IPS DF 6.9 (cell line): Measurements from ENCODE around the gene TNFSF13.
"Not testable (repeated sequence)": the region's sequence is repeated elsewhere in the genome, so short reads cannot be mapped to it uniquely, and the experiment has no call there.

ENCODE experiments used
- DNase-seq: peaks from one replicate; pipeline ENCODE4 v3.0.0-alpha.2; 2013; ENCODE audit warnings: low read depth, low spot score
- H3K27ac ChIP-seq: one replicate; pipeline ENCODE4 v1.5.1; 2013; ENCODE audit warnings: low read length, control low read depth
- H3K27me3 ChIP-seq: 2 replicates; pipeline ENCODE4 v1.6.1; 2013; ENCODE audit warnings: mild to moderate bottlenecking, low read length; ENCODE audit not compliant: control insufficient read depth, insufficient read depth
- H3K36me3 ChIP-seq: 2 replicates; pipeline ENCODE4 v1.6.1; 2013; ENCODE audit warnings: low read length; ENCODE audit not compliant: control insufficient read depth, insufficient read depth
- H3K4me1 ChIP-seq: 2 replicates; pipeline ENCODE4 v1.6.1; 2013; ENCODE audit warnings: low read length; ENCODE audit not compliant: control insufficient read depth, insufficient read depth
- H3K4me3 ChIP-seq: 2 replicates; pipeline ENCODE4 v1.5.1; 2013; ENCODE audit warnings: mild to moderate bottlenecking, low read length
- H3K9me3 ChIP-seq: 2 replicates; pipeline ENCODE4 v1.6.1; 2013; ENCODE audit warnings: low read length, inconsistent platforms; ENCODE audit not compliant: control insufficient read depth, insufficient read depth
- WGBS: extraction: QIAGEN DNeasy Blood & Tissue Kit; methylation state at CpG from one replicate; pipeline ENCODE4 v1.1.7; 2013; ENCODE audit warnings: mixed read lengths, missing lambda C conversion rate; ENCODE audit not compliant: insufficient read length, insufficient coverage; 5-methylcytosine and 5-hydroxymethylcytosine counted together

Gene TNFSF13

DNA sequence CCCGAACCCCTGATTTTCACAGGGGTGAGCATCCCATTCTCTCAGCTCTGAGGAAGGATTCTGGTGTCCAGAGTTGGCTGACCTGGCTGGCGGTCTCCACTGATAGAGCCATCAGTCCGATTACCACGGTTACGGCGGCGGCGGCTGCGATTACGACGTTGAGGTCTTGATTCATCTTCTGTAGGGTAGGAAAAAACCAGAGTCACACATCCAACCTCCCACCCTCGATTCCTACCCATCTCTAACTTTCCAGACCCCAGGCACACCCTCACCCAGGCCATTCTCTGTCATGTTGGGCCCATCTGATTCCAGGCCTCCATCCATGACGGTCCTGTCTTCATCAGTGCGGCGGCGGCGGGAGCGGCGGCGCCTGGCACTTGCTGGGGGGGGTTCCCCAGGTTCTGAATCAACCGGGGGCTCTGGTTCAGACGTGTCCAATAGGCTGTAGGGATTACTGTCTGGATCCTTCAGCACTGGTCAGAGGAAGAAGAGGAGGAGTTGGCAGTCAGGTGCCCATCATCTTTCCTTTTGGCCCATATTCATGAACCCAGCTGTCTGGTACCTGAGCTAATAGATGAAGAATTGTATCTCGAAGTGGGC, 34.0 kb downstream of the TNFSF13 start:
- Histone ChIP-seq H3K27ac (no peak overlapping the region), H3K9me3 (no peaks in the 10 kb centered on the region), H3K27me3 (no peaks in the 10 kb centered on the region), H3K4me1 (peaks cover 5% of the 10 kb centered on the region; the same call in 1 of the 2 replicates), H3K4me3 (no peak overlapping the region), H3K36me3 (peaks cover 14% of the 10 kb centered on the region; the same call in 1 of the 2 replicates)
- no peak for DNase-seq
- no CpG with 5 or more reads among the region's 23 CpGs for WGBS

DNA sequence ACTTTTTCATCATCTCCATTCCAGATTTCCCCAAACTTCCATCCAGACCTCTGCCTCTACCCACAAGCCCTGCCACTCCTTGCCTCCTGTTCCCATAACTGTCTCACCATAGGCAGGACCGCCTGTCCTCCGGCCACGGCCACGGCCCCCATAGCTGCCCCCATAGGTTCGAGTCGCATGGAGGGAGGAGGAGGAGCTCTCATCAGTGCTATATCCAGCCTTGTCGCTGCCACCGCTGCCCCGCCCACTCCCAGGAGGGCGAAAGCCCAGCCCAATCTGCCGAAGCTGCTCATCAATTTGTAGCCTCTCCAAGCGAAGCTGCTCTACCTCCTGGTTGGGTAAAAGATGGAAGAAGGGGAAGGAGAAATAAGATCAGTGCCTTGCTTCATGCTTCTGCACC, 34.7 kb downstream of the TNFSF13 start:
- Histone ChIP-seq H3K27me3 (no peaks in the 10 kb centered on the region), H3K4me3 (no peak overlapping the region), H3K27ac (no peak overlapping the region), H3K4me1 (peaks cover 4% of the 10 kb centered on the region; the same call in 1 of the 2 replicates), H3K36me3 (peaks cover 14% of the 10 kb centered on the region; the same call in 1 of the 2 replicates), H3K9me3 (no peaks in the 10 kb centered on the region)
- no CpG with 5 or more reads among the region's 12 CpGs for WGBS
- no peak for DNase-seq

DNA sequence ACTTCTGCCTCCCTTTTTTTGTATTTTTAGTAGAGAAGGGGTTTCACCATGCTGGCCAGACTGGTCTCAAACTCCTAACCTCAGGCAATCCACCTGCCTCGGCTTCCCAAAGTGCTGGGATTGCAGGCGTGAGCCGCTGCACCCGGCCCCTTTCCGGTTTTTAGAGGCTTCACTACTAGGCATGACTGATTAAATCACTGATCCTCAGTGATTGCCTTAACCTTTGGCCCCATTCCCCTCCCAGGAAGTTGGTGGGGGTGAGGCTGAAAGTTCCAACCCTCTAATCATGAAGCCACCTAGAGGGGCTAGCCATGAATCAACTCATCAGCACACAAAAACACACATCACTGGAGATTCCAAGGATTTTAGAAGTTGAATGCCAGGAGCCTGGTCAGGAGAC, 39.0 kb downstream of the TNFSF13 start:
- not testable (repeated sequence) for H3K27me3 ChIP-seq, H3K4me3 ChIP-seq, H3K27ac ChIP-seq, H3K36me3 ChIP-seq, H3K4me1 ChIP-seq, H3K9me3 ChIP-seq, DNase-seq
- no CpG with 5 or more reads among the region's 5 CpGs for WGBS

DNA sequence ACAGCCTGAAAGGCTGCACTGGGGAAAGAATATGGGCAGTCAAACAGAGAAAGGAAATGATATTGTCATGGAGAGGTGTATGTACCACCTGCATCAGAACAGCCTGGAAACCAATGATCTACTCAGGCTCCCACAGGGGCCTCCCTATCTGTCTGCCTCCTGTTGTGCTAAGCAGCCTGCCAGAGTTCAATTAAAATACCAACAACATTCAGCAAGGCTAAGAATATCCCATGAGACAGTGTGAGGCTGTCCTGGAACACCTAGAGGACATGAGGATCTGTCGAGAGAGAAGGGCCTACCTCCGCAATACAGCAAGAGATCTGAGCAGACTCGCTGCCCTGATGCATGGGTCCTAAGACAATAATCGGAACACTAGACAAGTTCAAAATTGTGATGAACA, 47.7 kb downstream of the TNFSF13 start:
- no peaks in the 10 kb centered on the region for H3K9me3 ChIP-seq
- no peak overlapping the region for H3K27ac ChIP-seq
- no peak for DNase-seq
- no peaks in the 10 kb centered on the region for H3K27me3 ChIP-seq
- peaks cover 6% of the 10 kb centered on the region; the same call in 1 of the 2 replicates for H3K36me3 ChIP-seq
- no peaks in the 10 kb centered on the region for H3K4me1 ChIP-seq
- WGBS, result no CpG with 5 or more reads among the region's 4 CpGs
- H3K4me3 ChIP-seq, result no peak overlapping the region

DNA sequence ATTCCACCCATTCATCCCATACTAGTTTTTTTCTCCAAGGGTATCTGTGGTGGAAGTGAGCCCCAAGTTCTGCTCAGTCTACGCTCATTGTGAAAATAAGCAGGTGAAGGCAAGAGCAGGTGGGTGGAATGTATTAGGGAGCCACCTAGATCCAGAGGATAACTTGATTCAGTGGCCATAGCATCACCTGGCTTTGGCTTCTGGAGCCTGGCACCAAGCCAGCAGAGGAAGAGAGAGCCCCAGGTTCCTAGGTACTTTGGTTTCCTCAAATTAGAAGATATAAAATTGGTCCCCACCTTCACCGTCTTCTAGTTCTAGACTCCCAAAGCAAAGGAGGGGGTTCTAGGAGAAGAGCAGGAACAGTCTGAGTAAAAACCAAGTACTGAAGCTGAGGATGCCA, 52.1 kb downstream of the TNFSF13 start:
- no peak overlapping the region for H3K4me3 ChIP-seq
- no CpG with 5 or more reads among the region's 2 CpGs for WGBS
- H3K27me3 ChIP-seq, result no peaks in the 10 kb centered on the region
- H3K36me3 ChIP-seq, result no peaks in the 10 kb centered on the region
- no peak overlapping the region for H3K27ac ChIP-seq
- peaks cover 2% of the 10 kb centered on the region; the same call in 1 of the 2 replicates for H3K4me1 ChIP-seq
- H3K9me3 ChIP-seq, result no peaks in the 10 kb centered on the region
- no peak for DNase-seq
